HEK293 (cell line): Measurements from ENCODE around the gene HK2.
"Not testable (repeated sequence)": the region's sequence is repeated elsewhere in the genome, so short reads cannot be mapped to it uniquely, and the experiment has no call there.

Experiments
- CTCF ChIA-PET: fragments of 350-600 bp; formaldehyde crosslinking; extraction: SDS; loops from one replicate; lab custom pipeline; 2021; ENCODE audit warnings: antibody characterized with exemption; lab: Yijun Ruan, JAX
- POLR2A ChIA-PET: fragments of 300-600 bp; formaldehyde crosslinking; extraction: SDS; loops from one replicate; lab custom pipeline; 2020; ENCODE audit warnings: antibody characterized with exemption, inconsistent platforms; lab: Yijun Ruan, JAX
- H3K27ac ChIP-seq: fragments of 200-500 bp; sonication (Bioruptor generic); 2 replicates; pipeline ENCODE4 v1.5.1; 2014; ENCODE audit warnings: low read depth, low read length, control low read depth, inconsistent platforms; ENCODE audit errors: extremely low read depth
- H3K36me3 ChIP-seq, 2 experiments: fragments of 200-500 bp in 1 of 2; sonication (Bioruptor generic) in 1 of 2; 1 replicate in 1 of 2; 2 replicates in 1 of 2; pipeline ENCODE4 v1.5.1; 2014 to 2017; ENCODE audit warnings: inconsistent platforms in 2 of 2, low read length in 2 of 2; ENCODE audit not compliant: control insufficient read depth in 2 of 2, insufficient read depth in 1 of 2
- H3K4me1 ChIP-seq: fragments of 200-500 bp; sonication (Bioruptor generic); 2 replicates; pipeline ENCODE4 v1.5.1; 2014; ENCODE audit warnings: mild to moderate bottlenecking, low read length, inconsistent platforms; ENCODE audit not compliant: control insufficient read depth, insufficient read depth
- H3K4me3 ChIP-seq: 2 replicates; pipeline ENCODE4 v1.5.1; 2011; ENCODE audit warnings: low read depth, mild to moderate bottlenecking, control low read depth, low read length, moderate library complexity
- H3K9me3 ChIP-seq: fragments of 200-500 bp; sonication (Bioruptor generic); 2 replicates; pipeline ENCODE4 v1.5.1; 2014; ENCODE audit warnings: low read depth, low read length, inconsistent platforms; ENCODE audit not compliant: control insufficient read depth, insufficient read depth
- CTCF ChIP-seq: fragments of 450-650 bp; formaldehyde crosslinking; IDR thresholded peaks from 2 replicates; pipeline ENCODE4 v1.5.1; 2016; ENCODE audit warnings: missing biosample characterization, missing genetic modification characterization
- INSM2 ChIP-seq: fragments of 450-650 bp; formaldehyde crosslinking; IDR thresholded peaks from 2 replicates; pipeline ENCODE4 v1.5.1; 2016; ENCODE audit warnings: missing biosample characterization, missing genetic modification characterization
- KLF7 ChIP-seq: fragments of 450-650 bp; formaldehyde crosslinking; IDR thresholded peaks from 2 replicates; pipeline ENCODE4 v1.5.1; 2016; ENCODE audit warnings: missing biosample characterization, missing genetic modification characterization, borderline replicate concordance
- OSR2 ChIP-seq: fragments of 450-650 bp; formaldehyde crosslinking; IDR thresholded peaks from 2 replicates; pipeline ENCODE4 v1.5.1; 2016; ENCODE audit warnings: missing biosample characterization, missing genetic modification characterization
- SALL2 ChIP-seq: fragments of 450-650 bp; formaldehyde crosslinking; IDR thresholded peaks from 2 replicates; pipeline ENCODE4 v1.5.0; 2017; ENCODE audit warnings: missing biosample characterization, mild to moderate bottlenecking, missing genetic modification characterization, borderline replicate concordance
- SCRT2 ChIP-seq: fragments of 450-650 bp; formaldehyde crosslinking; IDR thresholded peaks from 2 replicates; pipeline ENCODE4 v1.5.1; 2016; ENCODE audit warnings: missing biosample characterization, missing genetic modification characterization
- YY2 ChIP-seq: fragments of 450-650 bp; formaldehyde crosslinking; IDR thresholded peaks from 2 replicates; pipeline ENCODE4 v1.5.1; 2016; ENCODE audit warnings: missing biosample characterization, missing genetic modification characterization
- ZNF133 ChIP-seq: fragments of 450-650 bp; formaldehyde crosslinking; IDR thresholded peaks from 2 replicates; pipeline ENCODE4 v1.5.1; 2016; ENCODE audit warnings: missing biosample characterization, missing genetic modification characterization
- ZNF18 ChIP-seq: fragments of 450-650 bp; formaldehyde crosslinking; IDR thresholded peaks from 2 replicates; pipeline ENCODE4 v1.5.1; 2016; ENCODE audit warnings: missing biosample characterization, missing genetic modification characterization
- ZNF184 ChIP-seq: fragments of 450-650 bp; IDR thresholded peaks from 2 replicates; pipeline ENCODE4 v1.5.1; 2018; ENCODE audit warnings: missing biosample characterization, mild to moderate bottlenecking, missing genetic modification characterization
- ZNF221 ChIP-seq: fragments of 450-650 bp; formaldehyde crosslinking; IDR thresholded peaks from 2 replicates; pipeline ENCODE4 v1.5.1; 2017; ENCODE audit warnings: missing biosample characterization, missing genetic modification characterization, borderline replicate concordance
- ZNF513 ChIP-seq: fragments of 450-650 bp; IDR thresholded peaks from 2 replicates; pipeline ENCODE4 v1.5.1; 2018; ENCODE audit warnings: missing biosample characterization, missing genetic modification characterization
- ZNF561 ChIP-seq: fragments of 450-650 bp; IDR thresholded peaks from 2 replicates; pipeline ENCODE4 v1.5.1; 2018; ENCODE audit warnings: missing biosample characterization, missing genetic modification characterization, borderline replicate concordance
- ZNF654 ChIP-seq: fragments of 450-650 bp; formaldehyde crosslinking; IDR thresholded peaks from 2 replicates; pipeline ENCODE4 v1.5.1; 2016; ENCODE audit warnings: low read depth, missing biosample characterization, missing genetic modification characterization
- ZNF658 ChIP-seq: fragments of 450-650 bp; formaldehyde crosslinking; IDR thresholded peaks from 2 replicates; pipeline ENCODE4; 2016; ENCODE audit warnings: missing biosample characterization, missing genetic modification characterization
- ZNF664 ChIP-seq: fragments of 450-650 bp; formaldehyde crosslinking; IDR thresholded peaks from 2 replicates; pipeline ENCODE4 v1.5.1; 2016; ENCODE audit warnings: missing biosample characterization, missing genetic modification characterization
- ZNF785 ChIP-seq: fragments of 450-650 bp; formaldehyde crosslinking; IDR thresholded peaks from 2 replicates; pipeline ENCODE4 v1.5.1; 2016; ENCODE audit warnings: missing biosample characterization, missing genetic modification characterization
- TF ChIP-seq, protein P1 (sequence below): fragments of 450-650 bp; formaldehyde crosslinking; IDR thresholded peaks from 2 replicates; pipeline ENCODE4 v1.5.1; 2016; ENCODE audit warnings: missing biosample characterization, missing genetic modification characterization, low read depth
- TF ChIP-seq, protein P2 (sequence below): fragments of 450-650 bp; formaldehyde crosslinking; IDR thresholded peaks from 2 replicates; pipeline ENCODE4 v1.5.1; 2017; ENCODE audit warnings: missing biosample characterization, missing genetic modification characterization
- TF ChIP-seq, protein P3 (sequence below): fragments of 450-650 bp; formaldehyde crosslinking; IDR thresholded peaks from 2 replicates; pipeline ENCODE4 v1.5.1; 2016; ENCODE audit warnings: missing biosample characterization, missing genetic modification characterization

Gene HK2

DNA sequence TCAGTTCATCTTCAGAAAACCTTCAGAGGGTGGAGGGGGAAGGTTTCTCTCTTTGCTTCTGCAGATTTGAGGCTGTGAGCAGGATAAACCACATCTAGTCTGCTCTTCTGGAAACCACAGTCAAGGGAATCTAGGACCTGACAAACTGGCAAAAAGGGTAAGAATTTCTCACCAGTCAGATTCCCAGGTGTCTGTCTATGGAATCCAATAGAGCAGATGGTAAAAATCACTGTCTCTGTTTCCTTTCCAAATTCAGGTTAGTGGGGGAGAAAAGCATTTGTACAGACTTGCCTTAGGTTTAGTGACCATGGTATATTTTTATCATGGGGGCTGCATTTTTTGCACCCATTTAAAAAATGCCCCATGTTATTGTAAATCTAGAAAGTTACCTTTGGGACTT lies 62.3 kb downstream of the HK2 start:
- H3K36me3 ChIP-seq, result no peaks in the 10 kb centered on the region
- no peaks in the 10 kb centered on the region for H3K9me3 ChIP-seq
- H3K4me1 ChIP-seq, result no peaks in the 10 kb centered on the region
- no peak overlapping the region for H3K4me3 ChIP-seq
- no peak overlapping the region for H3K27ac ChIP-seq
- TF ChIP-seq, protein P1, sequence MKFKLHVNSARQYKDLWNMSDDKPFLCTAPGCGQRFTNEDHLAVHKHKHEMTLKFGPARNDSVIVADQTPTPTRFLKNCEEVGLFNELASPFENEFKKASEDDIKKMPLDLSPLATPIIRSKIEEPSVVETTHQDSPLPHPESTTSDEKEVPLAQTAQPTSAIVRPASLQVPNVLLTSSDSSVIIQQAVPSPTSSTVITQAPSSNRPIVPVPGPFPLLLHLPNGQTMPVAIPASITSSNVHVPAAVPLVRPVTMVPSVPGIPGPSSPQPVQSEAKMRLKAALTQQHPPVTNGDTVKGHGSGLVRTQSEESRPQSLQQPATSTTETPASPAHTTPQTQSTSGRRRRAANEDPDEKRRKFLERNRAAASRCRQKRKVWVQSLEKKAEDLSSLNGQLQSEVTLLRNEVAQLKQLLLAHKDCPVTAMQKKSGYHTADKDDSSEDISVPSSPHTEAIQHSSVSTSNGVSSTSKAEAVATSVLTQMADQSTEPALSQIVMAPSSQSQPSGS (tag by site-specific recombination), result no peak
- TF ChIP-seq KLF7 (tag by site-specific recombination) (no peak), ZNF658 (no peak), ZNF221 (tag by site-specific recombination) (no peak)
- TF ChIP-seq, protein P2, sequence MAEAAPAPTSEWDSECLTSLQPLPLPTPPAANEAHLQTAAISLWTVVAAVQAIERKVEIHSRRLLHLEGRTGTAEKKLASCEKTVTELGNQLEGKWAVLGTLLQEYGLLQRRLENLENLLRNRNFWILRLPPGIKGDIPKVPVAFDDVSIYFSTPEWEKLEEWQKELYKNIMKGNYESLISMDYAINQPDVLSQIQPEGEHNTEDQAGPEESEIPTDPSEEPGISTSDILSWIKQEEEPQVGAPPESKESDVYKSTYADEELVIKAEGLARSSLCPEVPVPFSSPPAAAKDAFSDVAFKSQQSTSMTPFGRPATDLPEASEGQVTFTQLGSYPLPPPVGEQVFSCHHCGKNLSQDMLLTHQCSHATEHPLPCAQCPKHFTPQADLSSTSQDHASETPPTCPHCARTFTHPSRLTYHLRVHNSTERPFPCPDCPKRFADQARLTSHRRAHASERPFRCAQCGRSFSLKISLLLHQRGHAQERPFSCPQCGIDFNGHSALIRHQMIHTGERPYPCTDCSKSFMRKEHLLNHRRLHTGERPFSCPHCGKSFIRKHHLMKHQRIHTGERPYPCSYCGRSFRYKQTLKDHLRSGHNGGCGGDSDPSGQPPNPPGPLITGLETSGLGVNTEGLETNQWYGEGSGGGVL (tag by site-specific recombination), result no peak
- POLR2A ChIA-PET, result no interaction called here
- CTCF ChIA-PET, result no interaction called here

DNA sequence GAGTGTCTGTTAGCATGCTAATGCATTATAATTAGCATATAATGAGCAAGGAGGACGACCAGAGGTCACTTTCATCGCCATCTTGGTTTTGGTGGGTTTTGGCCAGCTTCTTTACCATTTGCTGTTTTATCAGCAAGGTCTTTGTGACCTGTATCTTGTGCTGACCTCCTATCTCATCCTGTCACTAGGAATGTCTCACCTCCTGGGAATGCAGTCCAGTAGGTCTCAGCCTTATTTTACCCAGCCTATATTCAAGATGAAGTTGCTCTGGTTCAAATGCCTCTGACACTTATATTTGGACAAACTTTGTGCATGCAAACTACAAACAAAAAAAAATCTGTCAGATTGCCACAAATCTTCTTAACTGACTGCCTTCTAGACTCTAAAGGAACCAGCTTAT lies 66.3 kb downstream of the HK2 start:
- H3K9me3 ChIP-seq, H3K4me3 ChIP-seq, POLR2A ChIA-PET, H3K36me3 ChIP-seq, H3K27ac ChIP-seq, H3K4me1 ChIP-seq: not testable (repeated sequence)
- CTCF ChIA-PET, result interaction anchor here (0.6 kb wide), 1 partner anchor 582 kb away, joined by 3 read pairs; no protein-coding TSS in a partner anchor

DNA sequence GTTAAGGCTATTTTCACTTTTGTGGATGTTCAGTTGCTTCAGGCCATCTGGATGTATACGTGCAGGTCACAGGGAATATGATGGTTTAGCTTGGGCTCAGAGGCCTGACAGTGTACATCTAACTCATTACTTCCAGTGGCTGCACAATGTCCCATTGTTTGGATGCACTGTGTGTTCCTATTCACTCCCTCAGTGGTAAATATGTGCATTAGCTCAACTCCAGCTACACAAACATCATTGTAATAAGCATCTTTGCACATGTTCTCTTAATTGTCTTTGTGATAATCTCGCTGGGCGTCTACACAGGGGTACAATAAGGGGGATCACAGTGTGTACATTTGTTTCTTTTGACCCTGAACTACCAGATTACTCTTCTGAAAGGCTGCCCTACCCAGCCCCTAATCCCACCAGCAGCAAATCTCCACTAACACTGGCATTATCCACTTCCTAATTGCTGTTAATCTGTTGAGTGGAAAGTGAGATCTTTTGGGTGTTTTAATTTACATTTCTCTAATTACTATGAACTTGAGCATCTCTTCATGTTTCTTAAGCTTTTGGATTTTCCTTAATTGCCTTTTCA lies 68.4 kb downstream of the HK2 start:
- ChIA-PET POLR2A (no interaction called here), CTCF (no interaction called here)
- Histone ChIP-seq H3K4me3 (no peak overlapping the region), H3K36me3 (no peaks in the 10 kb centered on the region), H3K4me1 (no peaks in the 10 kb centered on the region), H3K27ac (no peak overlapping the region), H3K9me3 (no peaks in the 10 kb centered on the region)
- TF ChIP-seq OSR2 (tag by site-specific recombination) (no peak), ZNF785 (tag by site-specific recombination) (no peak), ZNF654 (tag by site-specific recombination) (no peak), SCRT2 (no peak), ZNF664 (tag by site-specific recombination) (no peak), INSM2 (tag by site-specific recombination) (no peak), ZNF513 (tag by site-specific recombination) (no peak), ZNF18 (no peak), ZNF133 (no peak), ZNF561 (tag by site-specific recombination) (no peak), SALL2 (tag by site-specific recombination) (no peak), YY2 (no peak), ZNF184 (no peak), CTCF (tag by site-specific recombination) (no peak)
- TF ChIP-seq, protein P3, sequence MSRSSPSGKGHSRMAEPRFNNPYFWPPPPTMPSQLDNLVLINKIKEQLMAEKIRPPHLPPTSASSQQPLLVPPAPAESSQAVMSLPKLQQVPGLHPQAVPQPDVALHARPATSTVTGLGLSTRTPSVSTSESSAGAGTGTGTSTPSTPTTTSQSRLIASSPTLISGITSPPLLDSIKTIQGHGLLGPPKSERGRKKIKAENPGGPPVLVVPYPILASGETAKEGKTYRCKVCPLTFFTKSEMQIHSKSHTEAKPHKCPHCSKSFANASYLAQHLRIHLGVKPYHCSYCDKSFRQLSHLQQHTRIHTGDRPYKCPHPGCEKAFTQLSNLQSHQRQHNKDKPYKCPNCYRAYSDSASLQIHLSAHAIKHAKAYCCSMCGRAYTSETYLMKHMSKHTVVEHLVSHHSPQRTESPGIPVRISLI (tag by site-specific recombination), result no peak
